ENCODE measurements around the gene NUDT17. TPM values are rescaled to one million over a fixed set of nuclear protein-coding genes. Genes with fewer than 3 reads are reported as not detected.
"Not testable (repeated sequence)": the region's sequence is repeated elsewhere in the genome, so short reads cannot be mapped to it uniquely, and the experiment has no call there.

NUDT17 gene
- total RNA-seq, 1 experiment from 2014 or later = 4.0 TPM

GRCh38 chr1:145806844-145807243 is 38.6 kb upstream of the NUDT17 start:
- Mint-ChIP-seq H3K36me3 (ENCODE audit: insufficient read depth in 1 of 3, low read depth in 3 of 3) (peaks cover 0 to 3% (median 1%) of the 10 kb centered on the region in 3 experiments; a peak in 3 of 7 replicates), H3K4me1 (peaks cover 20 to 22% of the 10 kb centered on the region in 2 experiments), H3K9me3 (no peaks in the 10 kb centered on the region), H3K4me3 (no peak overlapping the region), H3K27ac (peak overlapping the region in 1 of 3 experiments; percentile 48; a peak in 1 of 7 replicates), H3K27me3 (ENCODE audit: low read depth) (no peaks in the 10 kb centered on the region)
- Histone ChIP-seq H3K9me3 (ENCODE audit: control insufficient read depth, low read depth, low read length) (no peaks in the 10 kb centered on the region), H2BK5ac (ENCODE audit: insufficient read length, low read length) (no peak overlapping the region), H4K5ac (ENCODE audit: insufficient read length, low read depth, low read length) (no peak overlapping the region), H4K8ac (replicated peaks; ENCODE audit: insufficient read length, low read depth, low read length) (no peak overlapping the region), H3K23ac (ENCODE audit: insufficient read length, low read depth, low read length) (no peak overlapping the region), H2BK12ac (ENCODE audit: insufficient read length, low read depth, low read length) (no peak overlapping the region), H2AK5ac (ENCODE audit: insufficient read length, low read length) (no peak overlapping the region), H3K79me1 (ENCODE audit: insufficient read depth, low read depth, low read length, poor library complexity, severe bottlenecking) (peaks cover 2% of the 10 kb centered on the region), H2BK20ac (ENCODE audit: low read depth, low read length, poor library complexity, severe bottlenecking) (no peak overlapping the region), H4K20me1 (ENCODE audit: control insufficient read depth, insufficient read depth, insufficient read length) (no peaks in the 10 kb centered on the region), H3K27me3 (ENCODE audit: insufficient read depth, low read length) (no peaks in the 10 kb centered on the region), H3K4me1 (ENCODE audit: insufficient read depth, low read length) (no peaks in the 10 kb centered on the region), H3K4ac (ENCODE audit: low read depth, low read length) (no peak overlapping the region), H3K18ac (ENCODE audit: insufficient read length, low read depth, low read length) (no peak overlapping the region), H3K9ac (ENCODE audit: extremely low read depth, insufficient read length, low read length) (no peak overlapping the region), H2BK120ac (ENCODE audit: low read depth, low read length, poor library complexity, severe bottlenecking) (no peak overlapping the region), H3K4me2 (ENCODE audit: insufficient read depth, insufficient read length, low read length) (no peak overlapping the region), H2AFZ (ENCODE audit: low read length) (no peak overlapping the region), H3K27ac (ENCODE audit: insufficient read length, low read depth, low read length) (no peak overlapping the region), H3K14ac (ENCODE audit: insufficient read depth, low read length) (no peak overlapping the region), H4K91ac (ENCODE audit: insufficient read length, low read depth, low read length) (no peak overlapping the region), H3K23me2 (ENCODE audit: insufficient read length, low read depth, low read length, poor library complexity, severe bottlenecking) (no peaks in the 10 kb centered on the region), H3T11ph (ENCODE audit: low read length) (no peak overlapping the region), H3K56ac (ENCODE audit: insufficient read length, low read depth, low read length) (no peak overlapping the region), H3K79me2 (ENCODE audit: insufficient read depth, low read length) (no peaks in the 10 kb centered on the region; the same call in 1 of the 2 replicates), H2BK15ac (ENCODE audit: low read depth, low read length) (no peak overlapping the region)
- no peak for TF ChIP-seq CTCF (conservative IDR thresholded peaks at IDR 0.05)
- no CpG with 5 or more reads among the region's 7 CpGs for WGBS (ENCODE audit: extremely low coverage, insufficient read length, low lambda C conversion rate)
- no peak for DNase-seq

GRCh38 chr1:145812977-145813810 is 32.2 kb upstream of the NUDT17 start:
- not testable (repeated sequence) for H3K4me1 Mint-ChIP-seq; H4K5ac ChIP-seq (ENCODE audit: insufficient read length, low read depth, low read length); H3K23me2 ChIP-seq (ENCODE audit: insufficient read length, low read depth, low read length, poor library complexity, severe bottlenecking)

More at GRCh38 chr1:145812977-145813810, 32.2 kb upstream of the NUDT17 start:
- H3K9me3 Mint-ChIP-seq; H4K91ac ChIP-seq (ENCODE audit: insufficient read length, low read depth, low read length); H3K79me1 ChIP-seq (ENCODE audit: insufficient read depth, low read depth, low read length, poor library complexity, severe bottlenecking); H3K36me3 Mint-ChIP-seq (ENCODE audit: insufficient read depth in 1 of 3, low read depth in 3 of 3); H2BK120ac ChIP-seq (ENCODE audit: low read depth, low read length, poor library complexity, severe bottlenecking); H2BK20ac ChIP-seq (ENCODE audit: low read depth, low read length, poor library complexity, severe bottlenecking); H3K9me3 ChIP-seq (ENCODE audit: control insufficient read depth, low read depth, low read length); H4K20me1 ChIP-seq (ENCODE audit: control insufficient read depth, insufficient read depth, insufficient read length); H3K27ac ChIP-seq (ENCODE audit: insufficient read length, low read depth, low read length); H3K14ac ChIP-seq (ENCODE audit: insufficient read depth, low read length); H3K23ac ChIP-seq (ENCODE audit: insufficient read length, low read depth, low read length); H3K18ac ChIP-seq (ENCODE audit: insufficient read length, low read depth, low read length); H3K4ac ChIP-seq (ENCODE audit: low read depth, low read length); H3K9ac ChIP-seq (ENCODE audit: extremely low read depth, insufficient read length, low read length); H2AFZ ChIP-seq (ENCODE audit: low read length); H3K27ac Mint-ChIP-seq; H3K27me3 Mint-ChIP-seq (ENCODE audit: low read depth); H2BK12ac ChIP-seq (ENCODE audit: insufficient read length, low read depth, low read length); H3T11ph ChIP-seq (ENCODE audit: low read length); H2BK15ac ChIP-seq (ENCODE audit: low read depth, low read length); H3K56ac ChIP-seq (ENCODE audit: insufficient read length, low read depth, low read length); H3K4me3 Mint-ChIP-seq; H4K8ac ChIP-seq (replicated peaks; ENCODE audit: insufficient read length, low read depth, low read length); H3K4me1 ChIP-seq (ENCODE audit: insufficient read depth, low read length); DNase-seq; H3K4me2 ChIP-seq (ENCODE audit: insufficient read depth, insufficient read length, low read length); H3K27me3 ChIP-seq (ENCODE audit: insufficient read depth, low read length); H2AK5ac ChIP-seq (ENCODE audit: insufficient read length, low read length); H3K79me2 ChIP-seq (ENCODE audit: insufficient read depth, low read length); H2BK5ac ChIP-seq (ENCODE audit: insufficient read length, low read length): not testable (repeated sequence)
- WGBS (ENCODE audit: extremely low coverage, insufficient read length, low lambda C conversion rate) = no CpG with 5 or more reads among the region's 6 CpGs
